Ovary (tissue), 3 donors: ENCODE results near the gene ARHGAP27.
"Not testable (repeated sequence)": the region's sequence is repeated elsewhere in the genome, so short reads cannot be mapped to it uniquely, and the experiment has no call there.

Experiments used
- CTCF ChIP-seq, 3 donors: fragments of 450-650 bp in 2 of 3; fragments of 200-600 bp in 1 of 3; IDR thresholded peaks; one replicate each; pipeline versions ENCODE4 v1.5.1 to v1.8.0; 2016 to 2022; ENCODE audit warnings: antibody characterized with exemption in 3 of 3, mild to moderate bottlenecking in 1 of 3
- EP300 ChIP-seq: sonication (generic); formaldehyde crosslinking; IDR thresholded peaks from one replicate; pipeline ENCODE4 v1.6.1; 2017; ENCODE audit warnings: antibody characterized with exemption
- POLR2A ChIP-seq: fragments of 450-650 bp; IDR thresholded peaks from one replicate; pipeline ENCODE4 v1.6.1; 2017; ENCODE audit warnings: antibody characterized with exemption, mild to moderate bottlenecking, moderate library complexity
- donor health status: DM: no; HTN: no; CAD: no.

- not testable (repeated sequence) for TF ChIP-seq EP300; CTCF (IDR thresholded peaks at IDR 0.05); POLR2A
Observed at GRCh38 chr17:45461524-45462327, 29.1 kb upstream of the ARHGAP27 start.
